HEK293 (cell line): ENCODE data around the gene PPP3CA.

Source experiments
- CTCF ChIA-PET: fragments of 350-600 bp; formaldehyde crosslinking; extraction: SDS; loops from one replicate; lab custom pipeline; 2021; ENCODE audit warnings: antibody characterized with exemption; lab: Yijun Ruan, JAX
- POLR2A ChIA-PET: fragments of 300-600 bp; formaldehyde crosslinking; extraction: SDS; loops from one replicate; lab custom pipeline; 2020; ENCODE audit warnings: antibody characterized with exemption, inconsistent platforms; lab: Yijun Ruan, JAX
- H3K27ac ChIP-seq: fragments of 200-500 bp; sonication (Bioruptor generic); 2 replicates; pipeline ENCODE4 v1.5.1; 2014; ENCODE audit warnings: low read depth, low read length, control low read depth, inconsistent platforms; ENCODE audit errors: extremely low read depth
- H3K36me3 ChIP-seq, 2 experiments: fragments of 200-500 bp in 1 of 2; sonication (Bioruptor generic) in 1 of 2; 1 replicate in 1 of 2; 2 replicates in 1 of 2; pipeline ENCODE4 v1.5.1; 2014 to 2017; ENCODE audit warnings: inconsistent platforms in 2 of 2, low read length in 2 of 2; ENCODE audit not compliant: control insufficient read depth in 2 of 2, insufficient read depth in 1 of 2
- H3K4me1 ChIP-seq: fragments of 200-500 bp; sonication (Bioruptor generic); 2 replicates; pipeline ENCODE4 v1.5.1; 2014; ENCODE audit warnings: mild to moderate bottlenecking, low read length, inconsistent platforms; ENCODE audit not compliant: control insufficient read depth, insufficient read depth
- H3K4me3 ChIP-seq: 2 replicates; pipeline ENCODE4 v1.5.1; 2011; ENCODE audit warnings: low read depth, mild to moderate bottlenecking, control low read depth, low read length, moderate library complexity
- H3K9me3 ChIP-seq: fragments of 200-500 bp; sonication (Bioruptor generic); 2 replicates; pipeline ENCODE4 v1.5.1; 2014; ENCODE audit warnings: low read depth, low read length, inconsistent platforms; ENCODE audit not compliant: control insufficient read depth, insufficient read depth
- GLIS2 ChIP-seq: fragments of 450-650 bp; formaldehyde crosslinking; IDR thresholded peaks from 2 replicates; pipeline ENCODE4 v1.5.1; 2016; ENCODE audit warnings: missing biosample characterization, missing genetic modification characterization
- KLF10 ChIP-seq: fragments of 450-650 bp; IDR thresholded peaks from 2 replicates; pipeline ENCODE4 v1.5.1; 2018; ENCODE audit warnings: missing biosample characterization, mild to moderate bottlenecking, missing genetic modification characterization
- SCRT2 ChIP-seq: fragments of 450-650 bp; formaldehyde crosslinking; IDR thresholded peaks from 2 replicates; pipeline ENCODE4 v1.5.1; 2016; ENCODE audit warnings: missing biosample characterization, missing genetic modification characterization
- SP3 ChIP-seq: fragments of 450-650 bp; formaldehyde crosslinking; IDR thresholded peaks from 2 replicates; pipeline ENCODE4 v1.5.1; 2016; ENCODE audit warnings: missing biosample characterization, missing genetic modification characterization
- TRIM28 ChIP-seq: IDR thresholded peaks from 2 replicates; pipeline ENCODE4 v1.6.1; 2011; ENCODE audit warnings: low read length, control low read depth, borderline replicate concordance
- ZBTB1 ChIP-seq: fragments of 450-650 bp; formaldehyde crosslinking; IDR thresholded peaks from 2 replicates; pipeline ENCODE4 v1.5.1; 2016; ENCODE audit warnings: missing biosample characterization, missing genetic modification characterization
- ZBTB20 ChIP-seq: fragments of 450-650 bp; formaldehyde crosslinking; IDR thresholded peaks from 2 replicates; pipeline ENCODE4 v1.5.1; 2016; ENCODE audit warnings: missing biosample characterization, missing genetic modification characterization
- ZBTB8A ChIP-seq: fragments of 450-650 bp; formaldehyde crosslinking; IDR thresholded peaks from 2 replicates; pipeline ENCODE4 v1.5.1; 2016; ENCODE audit warnings: missing biosample characterization, missing genetic modification characterization
- ZEB2 ChIP-seq: fragments of 450-650 bp; formaldehyde crosslinking; IDR thresholded peaks from 2 replicates; pipeline ENCODE4 v1.5.1; 2016; ENCODE audit warnings: missing biosample characterization, missing genetic modification characterization
- ZNF155 ChIP-seq: fragments of 450-650 bp; formaldehyde crosslinking; IDR thresholded peaks from 2 replicates; pipeline ENCODE4 v1.5.1; 2016; ENCODE audit warnings: missing biosample characterization, missing genetic modification characterization
- ZNF175 ChIP-seq: fragments of 450-650 bp; formaldehyde crosslinking; IDR thresholded peaks from 2 replicates; pipeline ENCODE4 v1.5.1; 2016; ENCODE audit warnings: missing biosample characterization, missing genetic modification characterization
- ZNF24 ChIP-seq: fragments of 450-650 bp; formaldehyde crosslinking; IDR thresholded peaks from 2 replicates; pipeline ENCODE4 v1.5.1; 2016; ENCODE audit warnings: missing biosample characterization, missing genetic modification characterization
- ZNF302 ChIP-seq: fragments of 450-650 bp; formaldehyde crosslinking; IDR thresholded peaks from 2 replicates; pipeline ENCODE4 v1.5.1; 2016; ENCODE audit warnings: missing biosample characterization, missing genetic modification characterization, low read depth
- ZNF473 ChIP-seq: fragments of 450-650 bp; formaldehyde crosslinking; IDR thresholded peaks from 2 replicates; pipeline ENCODE4 v1.5.1; 2017; ENCODE audit warnings: missing biosample characterization, missing genetic modification characterization
- ZNF623 ChIP-seq: fragments of 450-650 bp; formaldehyde crosslinking; IDR thresholded peaks from 2 replicates; pipeline ENCODE4 v1.5.1; 2016; ENCODE audit warnings: missing biosample characterization, missing genetic modification characterization
- ZSCAN16 ChIP-seq: fragments of 450-650 bp; formaldehyde crosslinking; IDR thresholded peaks from 2 replicates; pipeline ENCODE4 v1.5.1; 2016; ENCODE audit warnings: missing biosample characterization, missing genetic modification characterization
- TF ChIP-seq, protein P1 (sequence below): fragments of 450-650 bp; formaldehyde crosslinking; IDR thresholded peaks from 2 replicates; pipeline ENCODE4 v1.5.1; 2016; ENCODE audit warnings: missing biosample characterization, missing genetic modification characterization
- TF ChIP-seq, protein P2 (sequence below): fragments of 450-650 bp; IDR thresholded peaks from 2 replicates; pipeline ENCODE4 v1.5.1; 2018; ENCODE audit warnings: missing biosample characterization, missing genetic modification characterization
- TF ChIP-seq, protein P3 (sequence below): fragments of 450-650 bp; formaldehyde crosslinking; IDR thresholded peaks from 2 replicates; pipeline ENCODE4 v1.5.1; 2016; ENCODE audit warnings: missing biosample characterization, missing genetic modification characterization, borderline replicate concordance
- TF ChIP-seq, protein P4 (sequence below): fragments of 450-650 bp; formaldehyde crosslinking; IDR thresholded peaks from 2 replicates; pipeline ENCODE4 v1.5.1; 2017; ENCODE audit warnings: missing biosample characterization, mild to moderate bottlenecking, missing genetic modification characterization, moderate library complexity
- TF ChIP-seq, protein P5 (sequence below): fragments of 450-650 bp; formaldehyde crosslinking; IDR thresholded peaks from 2 replicates; pipeline ENCODE4 v1.5.1; 2016; ENCODE audit warnings: missing biosample characterization, missing genetic modification characterization

Gene PPP3CA

DNA sequence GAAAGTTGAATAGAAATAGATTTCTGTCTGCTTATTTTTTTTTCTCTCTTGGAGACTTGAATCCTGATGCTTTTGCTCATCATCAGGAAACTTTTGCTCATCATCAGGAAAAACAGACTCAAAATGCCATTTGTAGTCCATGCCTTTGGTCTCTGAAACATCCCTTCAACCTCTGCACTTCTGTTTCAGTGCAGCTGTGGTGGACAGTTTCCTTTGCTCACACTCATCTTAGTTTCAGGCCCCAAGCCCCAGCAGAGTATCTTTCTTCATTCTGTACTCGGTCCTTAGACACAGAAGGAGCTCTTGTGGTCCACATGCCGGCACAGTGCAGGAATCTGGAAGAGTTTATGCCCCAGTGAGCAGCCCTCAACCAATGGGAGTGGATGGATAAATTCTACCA is 337.9 kb downstream of the PPP3CA start (continued):
- TF ChIP-seq, protein P1, sequence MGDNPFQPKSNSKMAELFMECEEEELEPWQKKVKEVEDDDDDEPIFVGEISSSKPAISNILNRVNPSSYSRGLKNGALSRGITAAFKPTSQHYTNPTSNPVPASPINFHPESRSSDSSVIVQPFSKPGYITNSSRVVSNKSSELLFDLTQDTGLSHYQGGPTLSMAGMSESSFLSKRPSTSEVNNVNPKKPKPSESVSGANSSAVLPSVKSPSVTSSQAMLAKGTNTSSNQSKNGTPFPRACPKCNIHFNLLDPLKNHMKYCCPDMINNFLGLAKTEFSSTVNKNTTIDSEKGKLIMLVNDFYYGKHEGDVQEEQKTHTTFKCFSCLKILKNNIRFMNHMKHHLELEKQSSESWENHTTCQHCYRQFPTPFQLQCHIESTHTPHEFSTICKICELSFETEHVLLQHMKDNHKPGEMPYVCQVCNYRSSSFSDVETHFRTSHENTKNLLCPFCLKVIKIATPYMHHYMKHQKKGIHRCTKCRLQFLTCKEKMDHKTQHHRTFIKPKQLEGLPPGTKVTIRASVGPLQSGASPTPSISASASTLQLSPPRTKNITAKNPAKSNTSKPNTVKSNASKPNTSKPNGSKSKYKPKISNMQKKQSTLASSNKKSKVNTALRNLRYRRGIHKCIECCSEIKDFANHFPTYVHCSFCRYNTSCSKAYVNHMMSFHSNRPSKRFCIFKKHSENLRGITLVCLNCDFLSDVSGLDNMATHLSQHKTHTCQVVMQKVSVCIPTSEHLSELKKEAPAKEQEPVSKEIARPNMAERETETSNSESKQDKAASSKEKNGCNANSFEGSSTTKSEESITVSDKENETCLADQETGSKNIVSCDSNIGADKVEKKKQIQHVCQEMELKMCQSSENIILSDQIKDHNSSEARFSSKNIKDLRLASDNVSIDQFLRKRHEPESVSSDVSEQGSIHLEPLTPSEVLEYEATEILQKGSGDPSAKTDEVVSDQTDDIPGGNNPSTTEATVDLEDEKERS (tag by site-specific recombination): no peak

DNA sequence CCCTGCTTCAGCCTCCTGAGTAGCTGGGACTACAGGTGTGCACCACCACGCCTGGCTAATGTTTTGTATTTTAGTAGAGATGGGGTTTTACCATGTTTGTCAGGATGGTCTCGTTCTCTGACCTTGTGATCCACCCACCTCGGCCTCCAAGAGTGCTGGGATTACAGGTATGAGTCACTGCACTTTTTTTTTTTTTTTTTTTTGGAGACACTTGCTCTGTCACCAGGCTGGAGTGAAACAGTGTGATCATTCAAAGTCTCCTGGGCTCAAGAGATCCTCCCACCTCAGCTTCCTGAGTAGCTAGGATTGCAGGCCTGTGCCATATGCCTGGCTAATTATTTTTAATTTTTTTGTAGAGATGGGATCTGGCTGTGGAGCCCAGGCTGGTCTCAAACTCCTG is 338.8 kb downstream of the PPP3CA start:
- no peaks in the 10 kb centered on the region for H3K4me1 ChIP-seq
- H3K4me3 ChIP-seq: no peak overlapping the region
- no peak overlapping the region for H3K27ac ChIP-seq
- TF ChIP-seq ZBTB20 (tag by site-specific recombination) (no peak), ZSCAN16 (no peak), ZNF175 (tag by site-specific recombination) (no peak), ZNF24 (no peak), ZNF623 (tag by site-specific recombination) (no peak), ZNF473 (tag by site-specific recombination) (no peak), KLF10 (tag by site-specific recombination) (no peak), ZBTB8A (tag by site-specific recombination) (no peak), ZEB2 (tag by site-specific recombination) (no peak), ZBTB1 (tag by site-specific recombination) (no peak), SP3 (tag by site-specific recombination) (no peak), GLIS2 (tag by site-specific recombination) (no peak), ZNF302 (no peak), SCRT2 (no peak), ZNF155 (tag by site-specific recombination) (no peak), TRIM28 (no peak)
- TF ChIP-seq, protein P2, sequence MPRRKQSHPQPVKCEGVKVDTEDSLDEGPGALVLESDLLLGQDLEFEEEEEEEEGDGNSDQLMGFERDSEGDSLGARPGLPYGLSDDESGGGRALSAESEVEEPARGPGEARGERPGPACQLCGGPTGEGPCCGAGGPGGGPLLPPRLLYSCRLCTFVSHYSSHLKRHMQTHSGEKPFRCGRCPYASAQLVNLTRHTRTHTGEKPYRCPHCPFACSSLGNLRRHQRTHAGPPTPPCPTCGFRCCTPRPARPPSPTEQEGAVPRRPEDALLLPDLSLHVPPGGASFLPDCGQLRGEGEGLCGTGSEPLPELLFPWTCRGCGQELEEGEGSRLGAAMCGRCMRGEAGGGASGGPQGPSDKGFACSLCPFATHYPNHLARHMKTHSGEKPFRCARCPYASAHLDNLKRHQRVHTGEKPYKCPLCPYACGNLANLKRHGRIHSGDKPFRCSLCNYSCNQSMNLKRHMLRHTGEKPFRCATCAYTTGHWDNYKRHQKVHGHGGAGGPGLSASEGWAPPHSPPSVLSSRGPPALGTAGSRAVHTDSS (tag by site-specific recombination): no peak
- TF ChIP-seq, protein P3, sequence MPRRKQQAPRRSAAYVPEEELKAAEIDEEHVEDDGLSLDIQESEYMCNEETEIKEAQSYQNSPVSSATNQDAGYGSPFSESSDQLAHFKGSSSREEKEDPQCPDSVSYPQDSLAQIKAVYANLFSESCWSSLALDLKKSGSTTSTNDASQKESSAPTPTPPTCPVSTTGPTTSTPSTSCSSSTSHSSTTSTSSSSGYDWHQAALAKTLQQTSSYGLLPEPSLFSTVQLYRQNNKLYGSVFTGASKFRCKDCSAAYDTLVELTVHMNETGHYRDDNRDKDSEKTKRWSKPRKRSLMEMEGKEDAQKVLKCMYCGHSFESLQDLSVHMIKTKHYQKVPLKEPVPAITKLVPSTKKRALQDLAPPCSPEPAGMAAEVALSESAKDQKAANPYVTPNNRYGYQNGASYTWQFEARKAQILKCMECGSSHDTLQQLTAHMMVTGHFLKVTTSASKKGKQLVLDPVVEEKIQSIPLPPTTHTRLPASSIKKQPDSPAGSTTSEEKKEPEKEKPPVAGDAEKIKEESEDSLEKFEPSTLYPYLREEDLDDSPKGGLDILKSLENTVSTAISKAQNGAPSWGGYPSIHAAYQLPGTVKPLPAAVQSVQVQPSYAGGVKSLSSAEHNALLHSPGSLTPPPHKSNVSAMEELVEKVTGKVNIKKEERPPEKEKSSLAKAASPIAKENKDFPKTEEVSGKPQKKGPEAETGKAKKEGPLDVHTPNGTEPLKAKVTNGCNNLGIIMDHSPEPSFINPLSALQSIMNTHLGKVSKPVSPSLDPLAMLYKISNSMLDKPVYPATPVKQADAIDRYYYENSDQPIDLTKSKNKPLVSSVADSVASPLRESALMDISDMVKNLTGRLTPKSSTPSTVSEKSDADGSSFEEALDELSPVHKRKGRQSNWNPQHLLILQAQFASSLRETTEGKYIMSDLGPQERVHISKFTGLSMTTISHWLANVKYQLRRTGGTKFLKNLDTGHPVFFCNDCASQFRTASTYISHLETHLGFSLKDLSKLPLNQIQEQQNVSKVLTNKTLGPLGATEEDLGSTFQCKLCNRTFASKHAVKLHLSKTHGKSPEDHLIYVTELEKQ (tag by site-specific recombination): no peak
- TF ChIP-seq, protein P4, sequence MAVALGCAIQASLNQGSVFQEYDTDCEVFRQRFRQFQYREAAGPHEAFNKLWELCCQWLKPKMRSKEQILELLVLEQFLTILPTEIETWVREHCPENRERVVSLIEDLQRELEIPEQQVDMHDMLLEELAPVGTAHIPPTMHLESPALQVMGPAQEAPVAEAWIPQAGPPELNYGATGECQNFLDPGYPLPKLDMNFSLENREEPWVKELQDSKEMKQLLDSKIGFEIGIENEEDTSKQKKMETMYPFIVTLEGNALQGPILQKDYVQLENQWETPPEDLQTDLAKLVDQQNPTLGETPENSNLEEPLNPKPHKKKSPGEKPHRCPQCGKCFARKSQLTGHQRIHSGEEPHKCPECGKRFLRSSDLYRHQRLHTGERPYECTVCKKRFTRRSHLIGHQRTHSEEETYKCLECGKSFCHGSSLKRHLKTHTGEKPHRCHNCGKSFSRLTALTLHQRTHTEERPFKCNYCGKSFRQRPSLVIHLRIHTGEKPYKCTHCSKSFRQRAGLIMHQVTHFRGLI: no peak
- TF ChIP-seq, protein P5, sequence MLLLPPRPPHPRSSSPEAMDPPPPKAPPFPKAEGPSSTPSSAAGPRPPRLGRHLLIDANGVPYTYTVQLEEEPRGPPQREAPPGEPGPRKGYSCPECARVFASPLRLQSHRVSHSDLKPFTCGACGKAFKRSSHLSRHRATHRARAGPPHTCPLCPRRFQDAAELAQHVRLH (tag by site-specific recombination): no peak
- TF ChIP-seq, all 188 proteins: peak for 0
- Histone ChIP-seq H3K9me3 (no peaks in the 10 kb centered on the region), H3K36me3 (no peaks in the 10 kb centered on the region)
- ChIA-PET POLR2A (no interaction called here), CTCF (no interaction called here)
